Measurements from ENCODE around the gene EMB.
"Not testable (repeated sequence)": the region's sequence is repeated elsewhere in the genome, so short reads cannot be mapped to it uniquely, and the experiment has no call there.

The EMB gene

DNA sequence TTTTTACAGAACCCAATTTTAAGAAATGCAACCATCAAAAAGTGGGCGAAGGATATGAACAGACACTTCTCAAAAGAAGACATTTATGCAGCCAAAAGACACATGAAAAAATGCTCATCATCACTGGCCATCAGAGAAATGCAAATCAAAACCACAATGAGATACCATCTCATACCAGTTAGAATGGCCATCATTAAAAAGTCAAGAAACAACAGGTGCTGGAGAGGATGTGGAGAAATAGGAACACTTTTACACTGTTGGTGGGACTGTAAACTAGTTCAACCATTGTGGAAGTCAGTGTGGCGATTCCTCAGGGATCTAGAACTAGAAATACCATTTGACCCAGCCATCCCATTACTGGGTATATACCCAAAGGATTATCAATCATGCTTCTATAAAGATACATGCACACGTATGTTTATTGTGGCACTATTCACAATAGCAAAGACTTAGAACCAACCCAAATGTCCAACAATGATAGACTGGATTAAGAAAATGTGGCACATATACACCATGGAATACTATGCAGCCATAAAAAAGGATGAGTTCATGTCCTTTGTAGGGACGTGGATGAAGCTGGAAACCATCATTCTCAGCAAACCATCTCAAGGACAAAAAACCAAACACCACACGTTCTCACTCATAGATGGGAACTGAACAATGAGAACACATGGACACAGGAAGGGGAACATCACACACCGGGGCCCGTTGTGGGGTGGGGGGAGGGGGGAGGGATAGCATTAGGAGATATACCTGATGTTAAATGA lies 19.7 kb downstream of the EMB start:
- DNase-seq (ENCODE audit: low read depth in 2 of 2): not testable (repeated sequence)

DNA sequence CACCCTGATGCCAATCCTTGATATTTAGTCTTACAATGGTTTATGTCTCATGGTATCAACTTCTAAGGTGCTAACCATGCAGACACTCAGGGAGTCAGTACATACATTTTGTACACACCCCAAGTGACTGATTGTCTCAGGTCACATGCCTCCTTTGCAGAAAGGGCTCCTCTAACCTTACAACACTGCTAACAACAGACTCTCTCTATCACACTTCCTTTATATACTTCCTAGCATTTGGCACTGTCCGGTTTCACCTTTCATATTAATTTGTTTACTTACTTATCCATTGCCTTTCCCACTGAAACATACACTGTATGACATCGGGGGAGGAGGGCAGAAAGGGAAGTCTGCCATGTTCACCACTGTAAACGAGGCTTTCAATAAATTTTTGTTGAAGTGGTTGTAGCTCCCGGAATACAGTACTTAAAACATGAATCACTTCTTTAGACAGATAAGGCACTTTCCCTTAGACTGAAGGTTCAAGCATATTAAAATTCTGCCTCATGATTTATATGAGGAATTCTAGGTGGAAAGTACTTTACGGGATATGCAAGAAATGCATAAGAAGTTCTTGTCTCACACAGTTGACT lies 20.6 kb downstream of the EMB start:
- DNase-seq (ENCODE audit: low read depth in 2 of 2): no peak

DNA sequence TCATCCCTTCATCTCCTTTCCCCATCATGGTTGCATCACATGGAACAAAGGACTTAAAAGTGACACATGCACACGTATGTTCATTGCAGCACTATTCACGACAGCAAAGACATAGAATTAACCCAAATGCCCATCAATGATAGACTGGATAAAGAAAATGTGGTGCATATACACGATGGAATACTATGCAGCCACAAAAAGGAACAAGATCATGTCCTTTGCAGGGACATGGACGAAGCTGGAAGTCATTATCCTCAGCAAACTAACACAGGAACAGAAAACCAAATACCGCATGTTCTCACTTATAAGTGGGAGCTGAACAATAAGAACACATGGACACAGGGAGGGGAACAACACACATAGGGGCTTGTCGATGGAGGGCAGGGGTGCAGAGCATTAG lies 21.4 kb downstream of the EMB start:
- not testable (repeated sequence) for DNase-seq (ENCODE audit: low read depth in 2 of 2)

DNA sequence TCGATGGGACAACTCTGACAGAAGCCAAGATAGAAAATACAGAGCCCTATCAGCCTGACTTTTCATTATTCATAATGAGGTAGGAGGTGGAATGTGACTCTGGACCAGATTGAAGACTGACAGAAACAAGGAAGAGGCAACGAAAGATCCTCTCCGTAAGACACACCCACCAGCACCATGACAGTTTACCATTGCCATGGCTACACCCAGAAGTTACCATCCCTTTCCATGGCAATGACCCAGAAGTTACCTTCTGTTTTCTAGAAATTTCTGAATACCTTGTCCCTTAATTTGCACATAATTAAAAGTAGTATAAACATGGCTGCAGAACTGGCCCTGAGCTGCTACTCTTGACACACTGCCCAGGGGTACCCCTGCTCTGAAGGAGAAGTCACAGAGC lies 24.5 kb downstream of the EMB start:
- not testable (repeated sequence) for DNase-seq (ENCODE audit: low read depth in 2 of 2)

DNA sequence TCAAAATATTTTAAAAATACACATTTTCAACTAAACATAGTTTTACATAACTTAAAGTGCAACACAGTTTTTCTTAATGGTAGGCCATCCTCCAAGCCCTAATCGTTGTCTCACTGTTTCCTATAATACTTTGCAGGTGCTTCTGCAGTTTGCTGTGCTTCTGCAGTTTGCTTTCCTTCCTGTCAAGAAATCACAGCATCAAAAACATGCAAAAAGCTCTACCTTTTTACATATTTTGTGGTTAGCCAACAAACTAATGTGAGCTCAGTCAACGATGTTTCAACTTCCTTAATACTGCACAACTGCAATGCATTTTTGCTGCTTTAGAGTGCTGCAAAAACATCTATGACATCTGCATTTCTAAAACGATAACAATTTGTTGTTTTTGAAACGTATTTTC lies 25.2 kb downstream of the EMB start:
- no peak for DNase-seq (ENCODE audit: low read depth in 2 of 2)

DNA sequence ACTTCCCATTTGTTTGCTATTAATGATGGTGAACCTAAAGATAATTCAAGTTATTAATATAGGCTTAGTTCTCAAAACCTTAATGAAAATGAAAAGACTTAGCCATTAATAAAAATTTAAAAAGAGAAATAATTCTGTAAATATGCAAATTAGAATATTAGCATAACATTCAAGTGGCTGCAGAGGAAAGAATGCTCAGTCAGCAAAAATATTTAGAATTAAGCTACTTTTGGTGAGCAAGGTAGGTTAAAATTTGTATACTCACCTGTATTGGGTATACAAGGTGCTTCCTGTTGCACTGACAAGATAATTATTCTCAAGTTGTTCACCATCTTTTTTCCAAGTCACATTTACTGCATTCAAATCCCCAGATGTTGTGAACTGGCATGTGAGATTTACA lies 30.2 kb downstream of the EMB start:
- DNase-seq (ENCODE audit: low read depth in 2 of 2): not testable (repeated sequence)

DNA sequence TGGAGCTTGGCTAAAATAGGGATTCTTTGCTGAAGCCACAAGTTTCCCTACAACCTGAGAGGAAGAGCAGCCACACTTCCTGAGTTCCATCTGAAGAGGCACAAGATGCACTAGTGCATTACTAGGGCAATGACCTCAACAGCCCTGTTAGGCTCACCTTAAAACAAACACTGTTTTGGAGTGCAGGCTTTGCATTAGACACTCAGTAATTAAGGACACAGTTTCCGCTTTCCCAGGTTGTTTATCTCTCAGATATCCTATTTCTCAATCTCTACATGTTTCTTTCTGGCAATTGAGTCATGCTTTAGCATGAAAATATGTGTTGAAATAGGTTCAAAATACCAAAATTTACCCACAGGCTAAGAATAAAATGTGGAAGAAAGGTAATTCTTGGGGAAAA lies 34.2 kb downstream of the EMB start:
- no peak for DNase-seq (ENCODE audit: low read depth in 2 of 2)

DNA sequence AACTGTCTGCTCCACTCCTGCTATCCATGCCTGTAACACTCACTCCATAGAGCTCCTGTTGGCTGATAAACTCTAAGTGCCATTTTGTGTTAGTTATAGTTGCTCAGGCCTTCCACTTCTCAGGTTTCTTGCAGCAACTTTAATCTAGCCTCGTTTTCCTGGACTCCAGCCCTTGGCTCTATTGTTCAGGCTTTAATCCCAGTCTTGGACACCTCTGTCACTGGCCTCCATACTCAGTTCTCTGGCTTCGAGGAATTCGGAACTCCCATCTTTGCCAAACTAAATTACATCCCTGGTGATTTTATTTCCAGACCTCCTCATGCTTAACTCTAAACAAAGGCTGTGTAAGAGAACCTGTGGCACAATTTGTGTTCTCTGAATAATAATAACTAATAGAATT lies 39.8 kb downstream of the EMB start:
- DNase-seq (ENCODE audit: low read depth in 2 of 2): no peak

DNA sequence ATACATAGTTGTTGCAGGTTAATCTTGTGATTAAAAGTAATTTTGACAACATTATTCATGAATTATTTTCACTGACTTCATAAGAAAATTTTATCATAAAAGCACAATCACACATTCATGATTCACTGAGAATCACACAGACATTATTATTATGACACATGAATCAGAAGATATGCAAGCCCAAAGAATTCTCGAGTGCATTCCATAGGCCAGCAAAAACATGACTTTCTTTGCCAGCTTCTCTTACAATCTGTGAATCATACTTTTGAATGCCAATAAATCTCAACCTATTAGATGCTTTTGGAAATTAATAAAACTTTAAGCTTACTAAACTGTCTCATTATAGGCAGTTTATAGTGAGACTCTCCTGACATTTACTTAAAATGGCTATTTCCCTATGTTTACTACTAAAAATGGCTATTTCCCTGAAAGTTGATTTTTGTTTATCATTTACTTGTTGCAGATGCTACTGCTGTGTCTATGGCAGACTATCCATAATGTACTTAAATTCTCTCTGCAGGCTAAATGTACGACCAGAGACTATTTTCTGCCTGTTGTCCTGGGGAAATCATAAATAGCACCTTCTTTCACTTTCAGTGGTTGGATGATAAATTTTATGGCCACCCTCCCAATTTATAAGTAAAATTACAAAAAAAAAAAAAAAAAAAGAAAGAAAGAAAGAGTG lies 47.0 kb downstream of the EMB start:
- not testable (repeated sequence) for DNase-seq (ENCODE audit: low read depth in 2 of 2)

DNA sequence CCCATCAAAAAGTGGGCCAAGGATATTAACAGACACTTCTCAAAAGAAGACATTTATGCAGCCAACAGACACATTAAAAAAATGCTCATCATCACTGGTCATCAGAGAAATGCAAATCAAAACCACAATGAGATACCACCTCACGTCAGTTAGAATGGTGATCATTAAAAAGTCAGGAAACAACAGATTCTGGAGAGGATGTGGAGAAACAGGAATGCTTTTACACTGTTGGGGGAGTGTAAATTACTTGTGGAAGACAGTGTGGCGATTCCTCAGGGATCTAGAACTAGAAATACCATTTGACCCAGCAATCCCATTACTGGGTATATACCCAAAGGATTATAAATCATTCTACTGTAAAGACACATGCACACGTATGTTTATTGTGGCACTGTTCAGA lies 48.8 kb downstream of the EMB start:
- not testable (repeated sequence) for DNase-seq (ENCODE audit: low read depth in 2 of 2)

DNA sequence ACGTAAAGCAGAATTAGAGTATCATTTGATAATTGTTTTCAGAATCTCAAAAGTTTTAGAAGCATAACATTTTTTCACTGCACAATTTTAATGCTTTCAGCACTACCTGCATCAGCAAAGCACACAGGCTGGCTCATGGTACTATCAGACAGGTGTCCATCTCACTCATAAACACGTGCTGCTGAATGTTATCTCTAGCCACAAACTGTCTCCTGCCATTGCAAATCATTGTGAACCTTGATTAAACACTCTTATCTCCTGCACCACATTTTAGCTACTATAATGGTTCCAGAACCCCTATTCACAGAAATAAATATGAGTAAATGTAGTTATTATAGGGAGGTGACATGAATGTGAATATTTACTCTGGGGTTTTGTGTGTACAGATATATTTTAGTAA lies 56.7 kb downstream of the EMB start:
- not testable (repeated sequence) for DNase-seq (ENCODE audit: low read depth in 2 of 2)

DNA sequence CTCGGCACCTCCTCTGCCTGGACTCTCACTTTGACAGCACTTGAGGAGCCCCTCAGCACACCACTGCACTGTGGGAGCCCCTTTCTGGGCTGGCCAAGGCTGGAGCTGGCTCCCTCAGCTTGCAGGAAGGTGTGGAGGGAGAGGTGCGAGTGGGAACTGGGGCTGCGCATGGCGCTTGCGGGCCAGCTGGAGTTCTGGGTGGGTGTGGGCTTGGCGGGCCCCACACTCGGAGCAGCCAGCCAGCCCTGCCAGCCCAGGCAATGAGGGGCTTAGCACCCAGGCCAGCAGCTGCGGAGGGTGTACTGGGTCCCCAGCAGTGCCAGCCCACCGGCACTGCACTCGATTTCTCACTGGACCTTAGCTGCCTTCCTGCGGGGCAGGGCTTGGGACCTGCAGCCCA lies 64.4 kb downstream of the EMB start:
- not testable (repeated sequence) for DNase-seq (ENCODE audit: low read depth in 2 of 2)

DNA sequence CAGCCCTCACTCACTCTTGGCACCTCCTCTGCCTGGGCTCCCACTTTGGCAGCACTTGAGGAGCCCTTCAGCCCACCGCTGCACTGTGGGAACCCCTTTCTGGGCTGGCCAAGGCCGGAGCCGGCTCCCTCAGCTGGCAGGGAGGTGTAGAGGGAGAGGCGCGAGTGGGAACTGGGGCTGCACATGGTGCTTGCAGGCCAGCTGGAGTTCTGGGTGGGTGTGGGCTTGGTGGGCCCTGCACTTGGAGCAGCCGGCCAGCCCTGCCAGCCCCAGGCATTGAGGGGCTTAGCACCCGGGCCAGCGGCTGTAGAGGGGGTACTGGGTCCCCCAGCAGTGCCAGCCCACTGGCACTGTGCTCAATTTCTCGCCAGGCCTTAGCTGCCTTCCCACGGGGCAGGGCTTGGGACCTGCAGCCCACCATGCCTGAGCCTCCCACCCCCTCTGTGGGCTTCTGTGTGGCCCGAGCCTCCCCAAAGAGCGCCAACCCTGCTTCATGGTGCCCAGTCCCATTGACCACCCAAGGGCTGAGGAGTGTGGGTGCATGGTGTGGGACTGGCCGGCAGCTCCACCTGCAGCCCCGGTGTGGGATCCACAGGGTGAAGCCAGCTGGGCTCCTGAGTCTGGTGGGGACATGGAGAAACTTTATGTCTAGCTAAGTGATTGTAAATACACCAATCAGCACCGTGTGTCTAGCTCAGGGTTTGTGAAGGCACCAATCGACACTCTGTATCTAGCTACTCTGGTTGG lies 71.6 kb downstream of the EMB start:
- not testable (repeated sequence) for DNase-seq (ENCODE audit: low read depth in 2 of 2)

DNA sequence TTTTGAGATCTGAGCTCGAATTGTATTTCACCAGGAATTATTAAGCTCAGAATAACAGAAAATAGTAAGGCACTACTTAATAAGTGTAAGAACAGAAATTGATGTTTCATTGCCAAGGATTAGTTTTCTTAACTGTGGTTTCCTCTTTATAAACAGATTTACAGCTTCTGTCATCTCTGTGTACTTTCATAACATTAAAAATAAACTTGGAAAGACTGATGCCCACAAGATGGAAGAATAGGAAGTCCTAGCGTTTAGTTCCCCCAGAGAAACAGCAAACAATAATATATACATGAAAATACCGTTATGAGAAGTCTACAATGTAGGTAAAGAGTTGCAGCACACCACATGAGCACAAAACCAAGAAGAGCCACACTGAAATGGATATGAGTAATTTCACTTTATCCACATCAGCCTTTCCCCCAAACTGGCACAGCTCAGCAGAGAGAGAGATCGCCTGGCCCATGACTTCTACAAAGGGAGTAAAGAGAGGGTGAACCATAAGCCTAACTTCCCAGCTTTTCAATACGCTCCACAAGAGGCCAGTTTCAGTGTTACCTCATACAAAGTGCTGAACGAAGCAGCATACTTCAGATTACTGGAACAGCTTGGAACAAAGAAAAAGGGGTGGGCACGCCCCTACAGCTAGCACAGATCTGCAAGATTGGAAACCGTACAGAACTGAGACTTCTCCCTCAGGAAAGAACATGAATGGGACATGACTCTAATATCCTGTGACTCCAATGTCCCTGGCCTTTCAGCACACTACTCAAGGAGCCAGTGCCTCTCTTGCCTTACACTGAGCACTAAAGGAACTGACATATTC lies 75.4 kb downstream of the EMB start:
- no peak for DNase-seq (ENCODE audit: low read depth in 2 of 2)

DNA sequence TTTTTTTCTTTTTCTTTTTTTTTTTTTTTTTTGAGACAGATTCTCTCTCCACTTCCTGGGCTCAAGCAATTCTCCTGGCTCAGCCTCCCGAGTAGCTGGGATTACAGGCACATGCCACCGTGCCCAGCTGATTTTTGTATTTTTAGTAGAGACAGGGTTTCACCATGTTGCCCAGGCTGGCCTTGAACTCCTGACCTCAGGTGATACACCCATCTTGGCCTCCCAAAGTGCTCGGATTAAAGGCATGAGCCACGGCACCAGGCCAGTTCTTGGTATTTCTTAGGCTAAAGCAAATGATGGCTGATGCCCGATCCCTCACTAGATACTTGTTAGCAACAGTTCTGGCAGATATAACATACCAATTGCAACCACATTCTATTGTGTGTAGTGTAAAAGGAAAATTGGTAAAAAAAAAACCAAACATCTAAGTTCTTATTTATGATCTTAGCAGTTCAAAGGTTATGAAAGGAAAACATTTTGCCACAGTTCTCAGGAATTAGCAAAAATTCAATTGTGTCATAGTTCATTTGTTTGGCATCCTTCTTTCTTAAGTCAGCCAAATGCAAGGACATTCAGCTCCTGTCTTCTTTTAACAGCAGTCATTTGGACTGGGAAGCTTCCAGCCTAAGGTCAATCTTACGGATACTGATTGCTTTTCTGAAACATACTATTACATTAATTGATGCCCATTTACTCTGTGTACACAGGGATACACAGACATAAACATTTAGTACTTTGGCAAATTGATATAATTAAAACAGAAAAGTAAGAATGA lies 76.4 kb downstream of the EMB start:
- not testable (repeated sequence) for DNase-seq (ENCODE audit: low read depth in 2 of 2)

DNA sequence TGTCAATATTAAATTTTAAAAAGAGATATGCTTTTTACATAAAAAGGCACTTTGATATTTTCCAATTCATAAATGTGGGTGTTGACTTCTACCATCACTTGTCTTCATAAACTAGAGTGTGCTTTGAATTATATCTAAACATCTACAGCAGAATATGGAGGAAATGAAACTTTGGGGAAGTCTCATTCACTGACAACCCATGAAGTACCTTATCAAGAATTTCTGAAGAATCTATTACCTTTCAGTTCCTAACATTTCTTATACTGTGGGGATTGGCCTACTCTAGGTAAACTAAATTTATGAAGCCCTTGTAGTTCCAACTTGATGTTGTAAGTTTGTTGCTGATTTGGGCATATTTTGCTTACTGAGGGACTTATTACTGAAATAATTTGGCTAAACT lies 81.9 kb downstream of the EMB start:
- no peak for DNase-seq (ENCODE audit: low read depth in 2 of 2)

DNA sequence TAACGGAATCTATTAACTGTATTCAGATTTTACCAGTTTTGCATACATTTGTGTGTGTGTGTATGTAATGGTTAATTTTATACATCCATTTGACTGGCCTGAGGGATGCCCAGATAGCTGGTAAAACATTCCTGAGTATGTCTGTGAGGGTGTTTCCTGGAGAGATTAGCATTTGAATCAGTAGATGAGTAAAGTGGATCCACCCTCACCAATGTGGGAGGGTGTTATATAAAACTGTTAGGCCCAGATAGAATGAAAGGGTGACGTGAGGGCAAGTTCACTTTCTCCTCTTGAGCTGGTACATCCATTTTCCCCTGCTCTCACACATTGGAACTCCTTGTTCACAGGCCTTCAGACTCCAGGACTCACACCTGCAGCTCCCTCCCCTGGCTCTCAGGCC lies 88.7 kb downstream of the EMB start:
- no peak for DNase-seq (ENCODE audit: low read depth in 2 of 2)
